Transverse colon (tissue), 4 donors: ENCODE measurements around the gene PLVAP. TPM values are rescaled to one million over a fixed set of nuclear protein-coding genes. Genes with fewer than 3 reads are reported as not detected.
"Not testable (repeated sequence)": the region's sequence is repeated elsewhere in the genome, so short reads cannot be mapped to it uniquely, and the experiment has no call there.

Experiments
- DNase-seq: peaks from one replicate; pipeline ENCODE4 v3.0.0-alpha.2; 2019
- H3K27ac ChIP-seq, 4 donors: fragments of 200-600 bp; sonication (generic); 2 replicates each; pipeline ENCODE4 v1.5.1; 2016 to 2018; ENCODE audit warnings: inconsistent platforms in 4 of 4
- H3K27me3 ChIP-seq: fragments of 200-600 bp; sonication (generic); 2 replicates; pipeline ENCODE4 v1.5.1; 2017; ENCODE audit warnings: inconsistent platforms
- H3K36me3 ChIP-seq, 4 donors: fragments of 200-600 bp; sonication (generic); 2 replicates each; pipeline ENCODE4 v1.5.1; 2017 to 2019; ENCODE audit warnings: inconsistent platforms in 4 of 4
- H3K4me1 ChIP-seq, 4 donors: fragments of 200-600 bp; sonication (generic); 2 replicates each; pipeline ENCODE4 v1.5.1; 2017 to 2020; ENCODE audit warnings: inconsistent platforms in 4 of 4
- H3K4me3 ChIP-seq, 4 donors: fragments of 200-600 bp; sonication (generic); 1 replicate in 1 of 4; 2 replicates in 3 of 4; pipeline versions ENCODE4 v1.5.1 to v1.6.1; 2017 to 2019; ENCODE audit warnings: inconsistent platforms in 4 of 4
- H3K9me3 ChIP-seq, 2 donors: fragments of 200-600 bp; sonication (generic); 2 replicates each; pipeline ENCODE4 v1.5.1; 2017 to 2019; ENCODE audit warnings: inconsistent platforms in 2 of 2
- CTCF ChIP-seq, 5 experiments: fragments of 200-600 bp in 3 of 5; fragments of 450-650 bp in 2 of 5; sonication (generic) in 3 of 5; IDR thresholded peaks; 1 replicate in 2 of 5; 2 replicates in 3 of 5; pipeline ENCODE4 v1.5.1; 2016 to 2017; ENCODE audit warnings: antibody characterized with exemption in 5 of 5, inconsistent platforms in 3 of 5, mild to moderate bottlenecking in 2 of 5, moderate library complexity in 1 of 5
- EP300 ChIP-seq: sonication (generic); formaldehyde crosslinking; IDR thresholded peaks from one replicate; pipeline ENCODE4 v1.6.1; 2017; ENCODE audit warnings: antibody characterized with exemption, low read depth
- POLR2A ChIP-seq: fragments of 450-650 bp; IDR thresholded peaks from one replicate; pipeline ENCODE4 v1.6.1; 2016; ENCODE audit warnings: antibody characterized with exemption, mild to moderate bottlenecking, moderate library complexity
- POLR2AphosphoS5 ChIP-seq, 3 donors: sonication (generic); formaldehyde crosslinking; IDR thresholded peaks; one replicate each; pipeline ENCODE4 v1.6.1; 2016; ENCODE audit warnings: antibody characterized with exemption in 3 of 3
- WGBS, 2 donors: methylation state at CpG; one replicate each; pipeline ENCODE4 v1.1.5; 2018; ENCODE audit warnings: low coverage in 1 of 2; 5-methylcytosine and 5-hydroxymethylcytosine counted together
- in situ Hi-C, 4 donors: fragments of 200-750 bp; cut with MboI; loops; one replicate each; pipeline versions ENCODE4 v1.15.0 to v1.15.1; 2017; ENCODE audit warnings: low sequenced_read_pairs in 3 of 4, low pct_ligation_motif_present in 1 of 4, low pct_unique_long_range_greater_than_20kb in 1 of 4
- intact Hi-C: fragments of 100-400 bp; cut with DNase I; formaldehyde crosslinking; loops from one replicate; pipeline ENCODE4 v1.15.1; 2023; ENCODE audit warnings: low total_unique reads
- total RNA-seq, 4 donors: library from RNA; depleted of rRNA; stranded (reverse); fragments of >200 nt; gene quantifications; one replicate each; pipeline ENCODE4 v1.1.0, GENCODE V29; 2016

PLVAP gene
- total RNA-seq, 4 donors from 2014 or later = 3.0 to 37.0 (median 19.2) TPM

- no peak for DNase-seq
- TF ChIP-seq POLR2AphosphoS5 (IDR thresholded peaks at IDR 0.05) (peak in 1 of 3 donors; percentile 10), CTCF (IDR thresholded peaks at IDR 0.05) (no peak)
- intact Hi-C loops (no loop called here), in situ Hi-C loops (no loop called here)
- Histone ChIP-seq H3K4me3 (no peak overlapping the region), H3K4me1 (no peaks in the 10 kb centered on the region), H3K36me3 (no peaks in the 10 kb centered on the region), H3K9me3 (no peaks in the 10 kb centered on the region), H3K27me3 (no peaks in the 10 kb centered on the region), H3K27ac (peak overlapping the region in 2 of 4 donors; percentile 23 to 53)
- WGBS, 2 donors = 17 to 35% methylated on average over 6 to 8 of the region's 8 CpGs
These were observed 7.0 kb downstream of the PLVAP start for GRCh38 chr19:17370026-17370587.

GRCh38 chr19:17365361-17365760 is 11.8 kb downstream of the PLVAP start:
- TF ChIP-seq CTCF (IDR thresholded peaks at IDR 0.05) (no peak), EP300 (no peak), POLR2AphosphoS5 (IDR thresholded peaks at IDR 0.05) (no peak), POLR2A (no peak)
- intact Hi-C loops = no loop called here
- Histone ChIP-seq H3K4me3 (no peak overlapping the region), H3K27me3 (no peaks in the 10 kb centered on the region), H3K9me3 (no peaks in the 10 kb centered on the region), H3K36me3 (no peaks in the 10 kb centered on the region), H3K4me1 (no peaks in the 10 kb centered on the region), H3K27ac (no peak overlapping the region)
- in situ Hi-C loops = no loop called here
- 84 to 95% methylated on average over 12 to 22 of the region's 22 CpGs for WGBS, 2 donors
- DNase-seq = no peak

- H3K36me3 ChIP-seq, H3K27me3 ChIP-seq, H3K27ac ChIP-seq, H3K4me1 ChIP-seq, intact Hi-C loops, H3K4me3 ChIP-seq, DNase-seq, in situ Hi-C loops, H3K9me3 ChIP-seq: not testable (repeated sequence)
- WGBS, 2 donors = 85 to 95% methylated on average over 4 to 20 of the region's 20 CpGs
These were observed 13.1 kb downstream of the PLVAP start for GRCh38 chr19:17363852-17364605.

- H3K27me3 ChIP-seq = no peaks in the 10 kb centered on the region
- no peaks in the 10 kb centered on the region for H3K4me1 ChIP-seq
- WGBS, 2 donors = 81 to 100% methylated on average over 1 to 6 of the region's 6 CpGs
- in situ Hi-C loops = no loop called here
- intact Hi-C loops = loop anchor here (1.0 kb wide), 1 partner anchor 29 kb away; no protein-coding TSS in a partner anchor
- H3K36me3 ChIP-seq = no peaks in the 10 kb centered on the region
- H3K4me3 ChIP-seq = no peak overlapping the region
- TF ChIP-seq POLR2A (no peak), POLR2AphosphoS5 (IDR thresholded peaks at IDR 0.05) (no peak), EP300 (no peak), CTCF (IDR thresholded peaks at IDR 0.05) (no peak)
- no peaks in the 10 kb centered on the region for H3K9me3 ChIP-seq
- DNase-seq = no peak
- H3K27ac ChIP-seq = no peak overlapping the region
These were observed 17.0 kb downstream of the PLVAP start for GRCh38 chr19:17359905-17360800.
